Measurements from ENCODE around the gene AJAP1. TPM values are rescaled to one million over a fixed set of nuclear protein-coding genes. Genes with fewer than 3 reads are reported as not detected.
A peak's percentile ranks its signal among the peaks of the same experiment; 100 is the strongest.

The AJAP1 gene
- total RNA-seq, 4 donors from 2014 or later = under 0.01 to 0.21 (median 0.10) TPM

DNA sequence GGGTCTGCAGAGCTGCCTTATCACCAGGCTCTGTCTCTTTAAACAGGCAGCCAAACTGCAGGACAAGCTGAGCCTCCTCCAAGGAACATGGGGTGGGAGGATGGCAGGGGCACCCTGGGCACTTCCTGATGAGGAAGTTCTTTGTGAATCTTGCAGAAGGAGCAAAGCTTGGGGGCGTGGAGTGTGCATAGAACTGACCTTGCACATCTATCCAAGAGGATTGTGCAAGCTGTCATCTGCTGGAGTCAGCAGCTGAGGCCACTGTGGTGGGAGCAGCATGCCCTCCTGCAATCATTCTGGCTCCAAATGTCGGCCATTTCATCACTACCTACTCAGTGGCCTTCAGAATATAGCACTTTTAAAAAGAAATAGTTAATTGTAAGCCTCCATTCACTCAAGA lies 182.2 kb downstream of the AJAP1 start:
- TF ChIP-seq, protein P1, sequence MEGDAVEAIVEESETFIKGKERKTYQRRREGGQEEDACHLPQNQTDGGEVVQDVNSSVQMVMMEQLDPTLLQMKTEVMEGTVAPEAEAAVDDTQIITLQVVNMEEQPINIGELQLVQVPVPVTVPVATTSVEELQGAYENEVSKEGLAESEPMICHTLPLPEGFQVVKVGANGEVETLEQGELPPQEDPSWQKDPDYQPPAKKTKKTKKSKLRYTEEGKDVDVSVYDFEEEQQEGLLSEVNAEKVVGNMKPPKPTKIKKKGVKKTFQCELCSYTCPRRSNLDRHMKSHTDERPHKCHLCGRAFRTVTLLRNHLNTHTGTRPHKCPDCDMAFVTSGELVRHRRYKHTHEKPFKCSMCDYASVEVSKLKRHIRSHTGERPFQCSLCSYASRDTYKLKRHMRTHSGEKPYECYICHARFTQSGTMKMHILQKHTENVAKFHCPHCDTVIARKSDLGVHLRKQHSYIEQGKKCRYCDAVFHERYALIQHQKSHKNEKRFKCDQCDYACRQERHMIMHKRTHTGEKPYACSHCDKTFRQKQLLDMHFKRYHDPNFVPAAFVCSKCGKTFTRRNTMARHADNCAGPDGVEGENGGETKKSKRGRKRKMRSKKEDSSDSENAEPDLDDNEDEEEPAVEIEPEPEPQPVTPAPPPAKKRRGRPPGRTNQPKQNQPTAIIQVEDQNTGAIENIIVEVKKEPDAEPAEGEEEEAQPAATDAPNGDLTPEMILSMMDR (IDR thresholded peaks at IDR 0.05) = no peak
- peak in 1 of 2 donors; percentile 55 for TF ChIP-seq EP300 (IDR thresholded peaks at IDR 0.05)
- H3K4me3 ChIP-seq = no peak overlapping the region
- H3K27me3 ChIP-seq = no peaks in the 10 kb centered on the region
- 34 to 35% methylated on average over 2 of the region's 2 CpGs for WGBS, 2 donors
- H3K4me1 ChIP-seq = peaks cover 0 to 5% (median 0%) of the 10 kb centered on the region in 4 donors
- DNase-seq (ENCODE audit: low spot score in 2 of 2) = peak in 1 of 2 donors; percentile 28
- H3K9me3 ChIP-seq = peaks cover 0 to 10% (median 0%) of the 10 kb centered on the region in 4 donors
- H3K27ac ChIP-seq = peak overlapping the region in 1 of 4 donors; percentile 16
- H3K36me3 ChIP-seq = no peaks in the 10 kb centered on the region

DNA sequence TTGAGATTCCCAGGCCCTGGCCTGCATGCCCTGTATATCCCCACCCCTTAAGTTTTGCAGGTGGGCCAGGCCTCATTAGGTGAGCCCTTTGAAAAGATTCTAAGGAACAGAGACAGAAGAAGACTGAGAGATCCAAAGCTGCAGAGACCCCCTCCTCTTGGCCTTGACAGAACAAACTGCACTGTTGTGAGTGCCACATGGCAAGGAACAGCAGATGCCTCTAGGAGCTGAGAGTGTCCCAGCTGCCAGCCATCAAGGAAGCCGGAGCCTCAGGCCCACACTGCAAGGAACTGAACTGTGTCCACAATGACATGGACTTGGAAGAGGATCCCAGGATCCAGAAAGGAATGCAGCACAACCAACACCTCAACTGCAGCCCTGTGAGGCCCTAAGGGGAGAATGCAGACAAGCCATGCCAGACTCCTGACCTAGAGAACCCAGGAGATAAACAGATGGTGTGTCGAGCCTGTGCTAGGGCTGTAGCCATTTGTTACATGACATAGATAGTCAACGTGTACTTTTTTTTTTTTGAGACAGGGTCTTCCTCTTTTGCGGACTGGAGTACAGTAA lies 182.7 kb downstream of the AJAP1 start:
- Histone ChIP-seq H3K36me3 (no peaks in the 10 kb centered on the region), H3K27ac (peak overlapping the region in 1 of 4 donors; percentile 16), H3K27me3 (no peaks in the 10 kb centered on the region), H3K4me3 (no peak overlapping the region), H3K9me3 (peaks cover 0 to 10% (median 0%) of the 10 kb centered on the region in 4 donors), H3K4me1 (peaks cover 0 to 5% (median 0%) of the 10 kb centered on the region in 4 donors)
- DNase-seq (ENCODE audit: low spot score in 2 of 2) = no peak
- 58 to 65% methylated on average over 4 of the region's 4 CpGs for WGBS, 2 donors
- no peak for TF ChIP-seq EP300 (IDR thresholded peaks at IDR 0.05)
- TF ChIP-seq, protein P1 (IDR thresholded peaks at IDR 0.05) = no peak
- TF ChIP-seq POLR2A (IDR thresholded peaks at IDR 0.05) = no peak

DNA sequence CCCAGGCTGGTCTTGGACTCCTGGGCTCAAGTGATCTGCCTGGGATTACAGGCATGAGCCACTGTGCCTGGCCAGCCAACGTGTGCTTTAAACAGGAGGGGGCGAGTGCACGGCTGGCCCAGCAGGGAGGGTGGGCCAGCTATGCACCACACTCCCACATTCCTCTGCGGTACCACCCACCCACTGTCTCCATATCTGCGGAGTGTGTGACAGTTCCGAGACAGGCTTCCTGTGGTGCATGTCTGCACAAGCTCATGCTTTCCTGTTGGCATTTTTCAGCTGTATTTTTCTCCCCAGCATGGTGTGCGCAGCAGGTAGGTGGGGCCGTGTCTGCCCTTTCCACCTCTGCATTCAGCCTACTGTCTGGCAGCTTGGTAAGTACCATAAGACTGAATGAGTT lies 183.3 kb downstream of the AJAP1 start:
- no peak overlapping the region for H3K4me3 ChIP-seq
- peaks cover 0 to 5% (median 0%) of the 10 kb centered on the region in 4 donors for H3K4me1 ChIP-seq
- no peak for DNase-seq (ENCODE audit: low spot score in 2 of 2)
- no peaks in the 10 kb centered on the region for H3K27me3 ChIP-seq
- peaks cover 0 to 10% (median 0%) of the 10 kb centered on the region in 4 donors for H3K9me3 ChIP-seq
- H3K27ac ChIP-seq = no peak overlapping the region
- WGBS, 2 donors = 59 to 70% methylated on average over 8 of the region's 8 CpGs
- no peaks in the 10 kb centered on the region for H3K36me3 ChIP-seq
- TF ChIP-seq EP300 (IDR thresholded peaks at IDR 0.05) = no peak
- TF ChIP-seq, protein P1 (IDR thresholded peaks at IDR 0.05) = no peak
- TF ChIP-seq POLR2A (IDR thresholded peaks at IDR 0.05) = no peak

DNA sequence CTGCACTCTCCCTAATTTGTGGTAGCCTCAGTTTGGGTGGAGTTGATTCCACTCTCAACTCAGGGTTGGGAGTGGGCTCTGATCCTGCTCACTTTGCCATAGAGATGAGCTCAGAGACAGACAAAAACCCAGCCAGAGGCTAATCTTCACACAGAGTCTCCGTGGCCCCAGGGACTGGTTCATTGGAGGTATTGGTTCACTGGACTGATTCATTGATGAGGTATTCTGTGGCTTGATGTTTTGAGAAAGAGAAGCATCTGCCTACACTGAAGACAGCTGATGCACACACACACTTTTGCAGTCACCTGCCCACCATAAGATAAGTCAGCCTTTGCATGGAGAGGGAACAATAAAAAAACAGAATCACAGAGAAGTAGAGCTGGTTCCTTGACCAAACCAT lies 183.8 kb downstream of the AJAP1 start:
- peaks cover 0 to 5% (median 0%) of the 10 kb centered on the region in 4 donors for H3K4me1 ChIP-seq
- H3K4me3 ChIP-seq = no peak overlapping the region
- H3K9me3 ChIP-seq = peaks cover 0 to 10% (median 0%) of the 10 kb centered on the region in 4 donors
- 100% methylated on average over 1 of the region's 1 CpG for WGBS, 2 donors
- no peaks in the 10 kb centered on the region for H3K36me3 ChIP-seq
- no peak for DNase-seq (ENCODE audit: low spot score in 2 of 2)
- H3K27me3 ChIP-seq = no peaks in the 10 kb centered on the region
- TF ChIP-seq, protein P1 (IDR thresholded peaks at IDR 0.05) = no peak
- TF ChIP-seq EP300 (IDR thresholded peaks at IDR 0.05) (no peak), POLR2A (IDR thresholded peaks at IDR 0.05) (no peak)
- no peak overlapping the region for H3K27ac ChIP-seq
